T-cell (primary cell): ENCODE data around the gene GRXCR1. TPM values are rescaled to one million over a fixed set of nuclear protein-coding genes. Genes with fewer than 3 reads are reported as not detected.

Experiments
- ATAC-seq, 4 experiments: fragments of 200-7000 bp in 3 of 4; fragments of 150-1000 bp in 1 of 4; cut with Tn5 transposase; replicated peaks in 1 of 4; 1 replicate in 3 of 4; 2 replicates in 1 of 4; pipeline ENCODE4 v1.10.0; 2021; ENCODE audit warnings: moderate library complexity in 3 of 4, mild to moderate bottlenecking in 2 of 4, moderate number of reproducible peaks in 1 of 4
- CTCF ChIA-PET, 2 donors: fragments of 300-600 bp; sonication (Branson Sonifier 250); formaldehyde crosslinking; loops; one replicate each; lab custom pipeline; 2022; ENCODE audit warnings: antibody characterized with exemption in 2 of 2; lab: Charles Lee
- POLR2A ChIA-PET, 2 donors: fragments of 300-600 bp; sonication (Branson Sonifier 250); formaldehyde crosslinking; loops; one replicate each; lab custom pipeline; 2022; ENCODE audit warnings: antibody characterized with exemption in 2 of 2; lab: Charles Lee
- DNase-seq, 35 experiments: peaks; one replicate each; pipeline versions ENCODE4 v3.0.0 to v3.0.0-alpha.2; 2013 to 2023
- H3K27ac ChIP-seq: one replicate; pipeline ENCODE4 v1.5.1; 2013; ENCODE audit warnings: low read length
- H3K27me3 ChIP-seq, 2 experiments: replicated peaks in 1 of 2; 1 replicate in 1 of 2; 2 replicates in 1 of 2; pipeline versions ENCODE4 v1.6.1 to v1.7.0; 2013; ENCODE audit warnings: low read length in 1 of 2, mixed read lengths in 1 of 2; ENCODE audit not compliant: control insufficient read depth in 2 of 2, insufficient read depth in 2 of 2; ENCODE audit errors: extremely low read depth in 1 of 2
- H3K36me3 ChIP-seq, 2 donors: 1 replicate in 1 of 2; 2 replicates in 1 of 2; pipeline versions ENCODE4 v1.6.1 to v1.7.0; 2013; ENCODE audit warnings: low read length in 1 of 2; ENCODE audit not compliant: control insufficient read depth in 2 of 2, insufficient read depth in 1 of 2; ENCODE audit errors: extremely low read depth in 1 of 2
- H3K4me1 ChIP-seq, 2 experiments: 1 replicate in 1 of 2; 2 replicates in 1 of 2; pipeline versions ENCODE4 v1.6.1 to v1.7.0; 2013; ENCODE audit warnings: low read length in 2 of 2, mixed read lengths in 1 of 2; ENCODE audit not compliant: insufficient read depth in 2 of 2, control insufficient read depth in 1 of 2; ENCODE audit errors: extremely low read depth in 1 of 2
- H3K4me3 ChIP-seq, 2 donors: 1 replicate in 1 of 2; 2 replicates in 1 of 2; pipeline versions ENCODE4 v1.5.1 to v1.7.0; 2013; ENCODE audit warnings: mild to moderate bottlenecking in 2 of 2, low read length in 1 of 2, moderate library complexity in 1 of 2; ENCODE audit not compliant: control insufficient read depth in 1 of 2; ENCODE audit errors: extremely low read depth in 1 of 2
- H3K9me3 ChIP-seq: 2 replicates; pipeline ENCODE4 v1.7.0; 2013
- H3K27ac Mint-ChIP-seq, 2 donors: one replicate each; pipeline ENCODE4 v1.8.0; 2020 to 2021; ENCODE audit warnings: mild to moderate bottlenecking in 2 of 2, mixed read lengths in 2 of 2
- H3K27me3 Mint-ChIP-seq, 2 donors: one replicate each; pipeline ENCODE4 v1.8.0; 2021 to 2022; ENCODE audit warnings: mixed read lengths in 2 of 2
- H3K36me3 Mint-ChIP-seq: one replicate; pipeline ENCODE4 v1.8.0; 2021; ENCODE audit warnings: mixed read lengths
- H3K4me1 Mint-ChIP-seq, 3 donors: one replicate each; pipeline ENCODE4 v1.8.0; 2020 to 2022; ENCODE audit warnings: mixed read lengths in 3 of 3, mild to moderate bottlenecking in 1 of 3
- H3K4me3 Mint-ChIP-seq, 3 donors: one replicate each; pipeline ENCODE4 v1.8.0; 2020 to 2022; ENCODE audit warnings: mild to moderate bottlenecking in 3 of 3, mixed read lengths in 3 of 3, moderate library complexity in 3 of 3
- H3K9me3 Mint-ChIP-seq, 3 donors: one replicate each; pipeline ENCODE4 v1.8.0; 2020 to 2022; ENCODE audit warnings: mixed read lengths in 3 of 3
- WGBS: methylation state at CpG from one replicate; pipeline ENCODE4 v1.1.5; 2013; ENCODE audit warnings: missing lambda C conversion rate; ENCODE audit not compliant: insufficient coverage; 5-methylcytosine and 5-hydroxymethylcytosine counted together
- total RNA-seq, 35 experiments: library from RNA in 6 of 35; stranded (reverse) in 6 of 35; fragments of 120-200 nt in 1 of 35; gene quantifications; one replicate each; pipeline versions ENCODE4 v1.2.1 to v1.2.4 and lab custom pipeline; 2013 to 2026

GRXCR1 gene
- total RNA-seq, 5 donors from 2014 or later (not counting 1 experiment from before 2014, with no cell fraction given): not detected

- H3K9me3 ChIP-seq: no peaks in the 10 kb centered on the region
- DNase-seq (no peak), ATAC-seq (no peak)
- CTCF ChIA-PET: interaction anchor here in 1 of 2 donors (0.6 kb wide), 1 partner anchor 720 kb away, joined by 3 read pairs; no protein-coding TSS in a partner anchor
- H3K27ac Mint-ChIP-seq: no peak overlapping the region
- H3K27me3 ChIP-seq: no peaks in the 10 kb centered on the region
- H3K9me3 Mint-ChIP-seq: no peaks in the 10 kb centered on the region
- H3K4me3 Mint-ChIP-seq: no peak overlapping the region
- no peak overlapping the region for H3K27ac ChIP-seq
- no peaks in the 10 kb centered on the region for H3K36me3 Mint-ChIP-seq
- POLR2A ChIA-PET: no interaction called here
- peaks cover 3 to 13% of the 10 kb centered on the region in 2 donors for H3K27me3 Mint-ChIP-seq
- H3K36me3 ChIP-seq: no peaks in the 10 kb centered on the region
- no peaks in the 10 kb centered on the region for H3K4me1 ChIP-seq
- no CpG with 5 or more reads among the region's 2 CpGs for WGBS
- no peaks in the 10 kb centered on the region for H3K4me1 Mint-ChIP-seq
- no peak overlapping the region for H3K4me3 ChIP-seq
These were observed 53.4 kb downstream of the GRXCR1 start for GRCh38 chr4:42945874-42946273.

- Mint-ChIP-seq H3K4me1 (no peaks in the 10 kb centered on the region), H3K4me3 (no peak overlapping the region), H3K27ac (no peak overlapping the region), H3K27me3 (no peaks in the 10 kb centered on the region), H3K9me3 (no peaks in the 10 kb centered on the region), H3K36me3 (no peaks in the 10 kb centered on the region)
- ATAC-seq: no peak
- ChIA-PET POLR2A (no interaction called here), CTCF (no interaction called here)
- no peak overlapping the region for H3K4me3 ChIP-seq
- DNase-seq: no peak
- H3K9me3 ChIP-seq: no peaks in the 10 kb centered on the region
- no peaks in the 10 kb centered on the region for H3K36me3 ChIP-seq
- no peaks in the 10 kb centered on the region for H3K4me1 ChIP-seq
- no CpG with 5 or more reads among the region's 1 CpG for WGBS
- no peak overlapping the region for H3K27ac ChIP-seq
- H3K27me3 ChIP-seq: no peaks in the 10 kb centered on the region
These were observed 60.8 kb downstream of the GRXCR1 start for GRCh38 chr4:42953321-42953720.

- H3K4me1 ChIP-seq: no peaks in the 10 kb centered on the region
- DNase-seq (no peak), ATAC-seq (no peak)
- no peaks in the 10 kb centered on the region for H3K27me3 ChIP-seq
- Mint-ChIP-seq H3K36me3 (no peaks in the 10 kb centered on the region), H3K4me3 (no peak overlapping the region), H3K4me1 (no peaks in the 10 kb centered on the region), H3K27me3 (peaks cover 0 to 3% of the 10 kb centered on the region in 2 donors), H3K27ac (no peak overlapping the region), H3K9me3 (no peaks in the 10 kb centered on the region)
- 90% methylated on average over 3 of the region's 10 CpGs for WGBS
- no peaks in the 10 kb centered on the region for H3K36me3 ChIP-seq
- ChIA-PET POLR2A (no interaction called here), CTCF (no interaction called here)
- no peak overlapping the region for H3K27ac ChIP-seq
- H3K9me3 ChIP-seq: no peaks in the 10 kb centered on the region
- H3K4me3 ChIP-seq: no peak overlapping the region
These were observed 62.6 kb downstream of the GRXCR1 start for GRCh38 chr4:42954963-42955669.

GRCh38 chr4:42955746-42956505 is 63.4 kb downstream of the GRXCR1 start:
- H3K9me3 ChIP-seq: no peaks in the 10 kb centered on the region
- H3K27ac Mint-ChIP-seq: no peak overlapping the region
- no peaks in the 10 kb centered on the region for H3K27me3 ChIP-seq
- no peak overlapping the region for H3K4me3 Mint-ChIP-seq
- peaks cover 0 to 2% (median 2%) of the 10 kb centered on the region in 3 donors for H3K9me3 Mint-ChIP-seq
- H3K36me3 Mint-ChIP-seq: no peaks in the 10 kb centered on the region
- no peak for ATAC-seq
- ChIA-PET CTCF (no interaction called here), POLR2A (no interaction called here)
- no peak overlapping the region for H3K4me3 ChIP-seq
- no peaks in the 10 kb centered on the region for H3K4me1 ChIP-seq
- 63% methylated on average over 2 of the region's 5 CpGs for WGBS
- peaks cover 0 to 4% of the 10 kb centered on the region in 2 donors for H3K27me3 Mint-ChIP-seq
- H3K36me3 ChIP-seq: no peaks in the 10 kb centered on the region
- DNase-seq: no peak
- H3K27ac ChIP-seq: no peak overlapping the region
- no peaks in the 10 kb centered on the region for H3K4me1 Mint-ChIP-seq

- Histone ChIP-seq H3K9me3 (no peaks in the 10 kb centered on the region), H3K36me3 (no peaks in the 10 kb centered on the region), H3K4me1 (no peaks in the 10 kb centered on the region), H3K27ac (no peak overlapping the region), H3K27me3 (no peaks in the 10 kb centered on the region), H3K4me3 (no peak overlapping the region)
- CTCF ChIA-PET: no interaction called here
- H3K27ac Mint-ChIP-seq: no peak overlapping the region
- H3K27me3 Mint-ChIP-seq: peaks cover 4 to 5% of the 10 kb centered on the region in 2 donors
- no peak overlapping the region for H3K4me3 Mint-ChIP-seq
- no peak for DNase-seq
- WGBS: no CpG with 5 or more reads among the region's 2 CpGs
- no peak for ATAC-seq
- peaks cover 0 to 5% (median 3%) of the 10 kb centered on the region in 3 donors for H3K9me3 Mint-ChIP-seq
- H3K4me1 Mint-ChIP-seq: no peaks in the 10 kb centered on the region
- POLR2A ChIA-PET: no interaction called here
- H3K36me3 Mint-ChIP-seq: no peaks in the 10 kb centered on the region
These were observed 72.8 kb downstream of the GRXCR1 start for GRCh38 chr4:42965326-42965725.

- H3K4me3 Mint-ChIP-seq: no peak overlapping the region
- H3K27ac ChIP-seq: no peak overlapping the region
- H3K27me3 ChIP-seq: no peaks in the 10 kb centered on the region
- H3K27me3 Mint-ChIP-seq: no peaks in the 10 kb centered on the region
- H3K4me1 Mint-ChIP-seq: no peaks in the 10 kb centered on the region
- DNase-seq (no peak), ATAC-seq (no peak)
- no peaks in the 10 kb centered on the region for H3K36me3 ChIP-seq
- ChIA-PET CTCF (interaction anchor here in 1 of 2 donors (0.6 kb wide), 1 partner anchor 125 kb away, joined by 3 read pairs; no protein-coding TSS in a partner anchor), POLR2A (no interaction called here)
- H3K4me3 ChIP-seq: no peak overlapping the region
- no peak overlapping the region for H3K27ac Mint-ChIP-seq
- no peaks in the 10 kb centered on the region for H3K4me1 ChIP-seq
- H3K36me3 Mint-ChIP-seq: no peaks in the 10 kb centered on the region
- H3K9me3 Mint-ChIP-seq: peaks cover 5 to 17% (median 9%) of the 10 kb centered on the region in 3 donors
- H3K9me3 ChIP-seq: no peaks in the 10 kb centered on the region
These were observed 93.5 kb downstream of the GRXCR1 start for GRCh38 chr4:42985976-42986375.
